Measurements from ENCODE around the gene DCAF6. TPM values are rescaled to one million over a fixed set of nuclear protein-coding genes. Genes with fewer than 3 reads are reported as not detected.

DCAF6 gene
- total RNA-seq, 3 donors from 2014 or later (not counting 1 experiment from before 2014, with no cell fraction given) = 21.8 to 31.8 (median 27.8) TPM

GRCh38 chr1:168112673-168113305 is 176.3 kb downstream of the DCAF6 start:
- Mint-ChIP-seq H3K4me1 (no peaks in the 10 kb centered on the region), H3K9me3 (no peaks in the 10 kb centered on the region), H3K27ac (no peak overlapping the region), H3K36me3 (no peaks in the 10 kb centered on the region), H3K4me3 (no peak overlapping the region), H3K27me3 (ENCODE audit: low read depth in 2 of 2) (peaks cover 7 to 11% of the 10 kb centered on the region in 2 donors)
- DNase-seq = peak in 1 of 2 donors; percentile 33
- ATAC-seq = peak in 1 of 3 donors; percentile 18
- Histone ChIP-seq H3K4me1 (ENCODE audit: control insufficient read depth, insufficient read depth, low read length) (no peaks in the 10 kb centered on the region), H3K36me3 (ENCODE audit: control insufficient read depth, insufficient read depth, low read length) (no peaks in the 10 kb centered on the region), H3K4me3 (ENCODE audit: low read length) (no peak overlapping the region), H3K27ac (ENCODE audit: low read length) (no peak overlapping the region), H3K9me3 (ENCODE audit: control insufficient read depth, insufficient read depth, low read length) (no peaks in the 10 kb centered on the region), H3K27me3 (ENCODE audit: control insufficient read depth, insufficient read depth, low read length) (no peaks in the 10 kb centered on the region)
- intact Hi-C loops (cut with micrococcal nuclease) = no loop called here
- no peak for TF ChIP-seq CTCF (IDR thresholded peaks at IDR 0.05)
- 94% methylated on average over 6 of the region's 6 CpGs for WGBS (ENCODE audit: insufficient coverage)

- peaks cover 5% of the 10 kb centered on the region for H3K9me3 ChIP-seq (ENCODE audit: control insufficient read depth, insufficient read depth, low read length)
- no peaks in the 10 kb centered on the region for H3K4me1 ChIP-seq (ENCODE audit: control insufficient read depth, insufficient read depth, low read length)
- intact Hi-C loops (cut with micrococcal nuclease) = no loop called here
- H3K4me1 Mint-ChIP-seq = no peaks in the 10 kb centered on the region
- H3K36me3 Mint-ChIP-seq = no peaks in the 10 kb centered on the region
- no peak overlapping the region for H3K4me3 Mint-ChIP-seq
- no peaks in the 10 kb centered on the region for H3K36me3 ChIP-seq (ENCODE audit: control insufficient read depth, insufficient read depth, low read length)
- peaks cover 17 to 21% of the 10 kb centered on the region in 2 donors for H3K27me3 Mint-ChIP-seq (ENCODE audit: low read depth in 2 of 2)
- 91% methylated on average over 6 of the region's 6 CpGs for WGBS (ENCODE audit: insufficient coverage)
- H3K27ac Mint-ChIP-seq = no peak overlapping the region
- TF ChIP-seq CTCF (IDR thresholded peaks at IDR 0.05) = no peak
- ATAC-seq (no peak), DNase-seq (no peak)
- H3K27me3 ChIP-seq (ENCODE audit: control insufficient read depth, insufficient read depth, low read length) = no peaks in the 10 kb centered on the region
- H3K27ac ChIP-seq (ENCODE audit: low read length) = no peak overlapping the region
- no peak overlapping the region for H3K4me3 ChIP-seq (ENCODE audit: low read length)
- H3K9me3 Mint-ChIP-seq = no peaks in the 10 kb centered on the region
Measured at GRCh38 chr1:168114845-168115244, 178.4 kb downstream of the DCAF6 start.

GRCh38 chr1:168116327-168116799 is 179.9 kb downstream of the DCAF6 start:
- whole genome bisulfite sequencing (ENCODE audit: insufficient coverage) = 78% methylated on average over 5 of the region's 6 CpGs
- ATAC-seq (no peak), DNase-seq (no peak)
- Mint-ChIP-seq H3K4me3 (no peak overlapping the region), H3K4me1 (no peaks in the 10 kb centered on the region), H3K27me3 (ENCODE audit: low read depth in 2 of 2) (peaks cover 19 to 36% of the 10 kb centered on the region in 2 donors), H3K27ac (no peak overlapping the region), H3K36me3 (no peaks in the 10 kb centered on the region), H3K9me3 (no peaks in the 10 kb centered on the region)
- no peak overlapping the region for H3K27ac ChIP-seq (ENCODE audit: low read length)
- no peaks in the 10 kb centered on the region for H3K27me3 ChIP-seq (ENCODE audit: control insufficient read depth, insufficient read depth, low read length)
- H3K9me3 ChIP-seq (ENCODE audit: control insufficient read depth, insufficient read depth, low read length) = peaks cover 7% of the 10 kb centered on the region
- no peaks in the 10 kb centered on the region for H3K36me3 ChIP-seq (ENCODE audit: control insufficient read depth, insufficient read depth, low read length)
- H3K4me3 ChIP-seq (ENCODE audit: low read length) = no peak overlapping the region
- H3K4me1 ChIP-seq (ENCODE audit: control insufficient read depth, insufficient read depth, low read length) = no peaks in the 10 kb centered on the region
- TF ChIP-seq CTCF (IDR thresholded peaks at IDR 0.05) = no peak
- intact Hi-C loops (cut with micrococcal nuclease) = no loop called here

- ATAC-seq = no peak
- Histone ChIP-seq H3K27ac (ENCODE audit: low read length) (no peak overlapping the region), H3K27me3 (ENCODE audit: control insufficient read depth, insufficient read depth, low read length) (no peaks in the 10 kb centered on the region), H3K4me1 (ENCODE audit: control insufficient read depth, insufficient read depth, low read length) (no peaks in the 10 kb centered on the region), H3K36me3 (ENCODE audit: control insufficient read depth, insufficient read depth, low read length) (no peaks in the 10 kb centered on the region), H3K9me3 (ENCODE audit: control insufficient read depth, insufficient read depth, low read length) (peaks cover 7% of the 10 kb centered on the region), H3K4me3 (ENCODE audit: low read length) (no peak overlapping the region)
- no peak for DNase-seq
- peaks cover 29 to 53% of the 10 kb centered on the region in 2 donors for H3K27me3 Mint-ChIP-seq (ENCODE audit: low read depth in 2 of 2)
- 92% methylated on average over 3 of the region's 4 CpGs for WGBS (ENCODE audit: insufficient coverage)
- no peaks in the 10 kb centered on the region for H3K9me3 Mint-ChIP-seq
- no peak overlapping the region for H3K4me3 Mint-ChIP-seq
- no peak overlapping the region for H3K27ac Mint-ChIP-seq
- no peak for TF ChIP-seq CTCF (IDR thresholded peaks at IDR 0.05)
- intact Hi-C loops (cut with micrococcal nuclease) = no loop called here
- H3K4me1 Mint-ChIP-seq = no peaks in the 10 kb centered on the region
- no peaks in the 10 kb centered on the region for H3K36me3 Mint-ChIP-seq
Measured at GRCh38 chr1:168119750-168120149, 183.3 kb downstream of the DCAF6 start.
